ENCODE results near the gene NAA20. TPM values are rescaled to one million over a fixed set of nuclear protein-coding genes. Genes with fewer than 3 reads are reported as not detected.
A peak's percentile ranks its signal among the peaks of the same experiment; 100 is the strongest.

Gene NAA20
- total and polyA plus RNA-seq, 7 donors, result 26.3 to 74.2 (median 44.9) TPM

DNA sequence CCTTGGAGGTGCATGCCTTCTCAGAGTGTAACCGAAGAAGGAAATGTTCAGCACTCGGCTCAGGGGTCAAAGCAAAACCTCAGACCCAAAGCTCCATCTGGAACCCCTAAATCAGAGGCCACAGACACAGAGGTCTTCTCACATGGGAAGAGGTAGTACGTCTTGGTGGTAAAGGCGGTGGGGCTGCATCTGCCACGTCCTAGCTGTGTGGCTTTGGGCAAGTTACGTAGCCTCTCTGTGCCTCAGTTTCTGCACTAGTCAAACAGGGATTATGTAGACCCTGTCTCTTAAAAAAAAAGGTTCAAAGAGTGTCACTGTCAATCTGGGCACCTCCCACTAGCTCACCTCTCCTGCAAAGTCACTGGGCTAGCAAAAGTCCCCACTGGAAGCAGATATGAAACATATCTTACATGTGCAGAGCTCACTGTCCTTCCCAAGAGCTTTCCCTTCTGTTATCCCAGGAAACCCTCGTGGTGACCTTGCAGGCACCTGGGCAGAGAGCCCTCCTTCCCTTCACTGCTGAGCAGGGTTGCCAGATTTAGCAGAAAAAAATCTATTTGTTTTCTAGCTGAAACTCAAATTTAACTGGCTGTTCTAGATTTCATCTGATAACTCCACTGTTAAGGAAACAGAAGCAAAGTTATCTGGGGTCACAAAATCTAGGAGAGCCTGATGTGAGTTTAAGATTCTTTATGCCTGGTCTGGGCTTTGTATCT lies 18.0 kb upstream of the NAA20 start:
- no peaks in the 10 kb centered on the region for H3K27me3 ChIP-seq
- DNase-seq, result no peak
- H3K9me3 ChIP-seq, result no peaks in the 10 kb centered on the region
- WGBS, 2 donors, result 81 to 86% methylated on average over 7 of the region's 7 CpGs
- TF ChIP-seq POLR2AphosphoS5 (IDR thresholded peaks at IDR 0.05) (no peak), EP300 (IDR thresholded peaks at IDR 0.05) (no peak), POLR2A (IDR thresholded peaks at IDR 0.05) (no peak)
- TF ChIP-seq, protein P1, sequence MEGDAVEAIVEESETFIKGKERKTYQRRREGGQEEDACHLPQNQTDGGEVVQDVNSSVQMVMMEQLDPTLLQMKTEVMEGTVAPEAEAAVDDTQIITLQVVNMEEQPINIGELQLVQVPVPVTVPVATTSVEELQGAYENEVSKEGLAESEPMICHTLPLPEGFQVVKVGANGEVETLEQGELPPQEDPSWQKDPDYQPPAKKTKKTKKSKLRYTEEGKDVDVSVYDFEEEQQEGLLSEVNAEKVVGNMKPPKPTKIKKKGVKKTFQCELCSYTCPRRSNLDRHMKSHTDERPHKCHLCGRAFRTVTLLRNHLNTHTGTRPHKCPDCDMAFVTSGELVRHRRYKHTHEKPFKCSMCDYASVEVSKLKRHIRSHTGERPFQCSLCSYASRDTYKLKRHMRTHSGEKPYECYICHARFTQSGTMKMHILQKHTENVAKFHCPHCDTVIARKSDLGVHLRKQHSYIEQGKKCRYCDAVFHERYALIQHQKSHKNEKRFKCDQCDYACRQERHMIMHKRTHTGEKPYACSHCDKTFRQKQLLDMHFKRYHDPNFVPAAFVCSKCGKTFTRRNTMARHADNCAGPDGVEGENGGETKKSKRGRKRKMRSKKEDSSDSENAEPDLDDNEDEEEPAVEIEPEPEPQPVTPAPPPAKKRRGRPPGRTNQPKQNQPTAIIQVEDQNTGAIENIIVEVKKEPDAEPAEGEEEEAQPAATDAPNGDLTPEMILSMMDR (IDR thresholded peaks at IDR 0.05), result no peak
- H3K36me3 ChIP-seq, result peaks cover 15 to 62% (median 26%) of the 10 kb centered on the region in 4 donors
- H3K4me3 ChIP-seq, result no peak overlapping the region
- peaks cover 0 to 60% (median 47%) of the 10 kb centered on the region in 4 donors for H3K4me1 ChIP-seq
- intact Hi-C loops (cut with DNase I), result no loop called here
- H3K27ac ChIP-seq, result peak overlapping the region in 2 of 4 donors; percentile 30 to 48

GRCh38 chr20:20000211-20000968 lies 16.8 kb upstream of the NAA20 start:
- Histone ChIP-seq H3K36me3 (peaks cover 15 to 62% (median 26%) of the 10 kb centered on the region in 4 donors), H3K4me3 (no peak overlapping the region), H3K27ac (peak overlapping the region in 3 of 4 donors; percentile 29 to 48 (median 30)), H3K9me3 (no peaks in the 10 kb centered on the region), H3K4me1 (peaks cover 0 to 50% (median 38%) of the 10 kb centered on the region in 4 donors), H3K27me3 (no peaks in the 10 kb centered on the region)
- intact Hi-C loops (cut with DNase I), result loop anchor here (5.0 kb wide), 1 partner anchor 33 kb away; no protein-coding TSS in a partner anchor
- 82 to 85% methylated on average over 14 of the region's 14 CpGs for WGBS, 2 donors
- DNase-seq, result no peak
- TF ChIP-seq POLR2A (IDR thresholded peaks at IDR 0.05) (no peak), EP300 (IDR thresholded peaks at IDR 0.05) (no peak), POLR2AphosphoS5 (IDR thresholded peaks at IDR 0.05) (no peak)
- TF ChIP-seq, protein P1 (IDR thresholded peaks at IDR 0.05), result no peak

- no peak for TF ChIP-seq POLR2AphosphoS5 (IDR thresholded peaks at IDR 0.05)
- no peak for TF ChIP-seq POLR2A (IDR thresholded peaks at IDR 0.05)
- TF ChIP-seq, protein P1 (IDR thresholded peaks at IDR 0.05), result no peak
- TF ChIP-seq EP300 (IDR thresholded peaks at IDR 0.05), result no peak
- intact Hi-C loops (cut with DNase I), result loop anchor here (5.0 kb wide), 1 partner anchor 35 kb away; no protein-coding TSS in a partner anchor
- Histone ChIP-seq H3K27ac (peak overlapping the region; percentile 59 to 77 (median 68)), H3K4me1 (peaks cover 0 to 36% (median 30%) of the 10 kb centered on the region in 4 donors), H3K4me3 (peak overlapping the region in 1 of 4 donors; percentile 27), H3K27me3 (no peaks in the 10 kb centered on the region), H3K36me3 (peaks cover 8 to 50% (median 23%) of the 10 kb centered on the region in 4 donors), H3K9me3 (no peaks in the 10 kb centered on the region)
- 68 to 77% methylated on average over 9 of the region's 9 CpGs for WGBS, 2 donors
- no peak for DNase-seq
These were observed 14.8 kb upstream of the NAA20 start for GRCh38 chr20:20002101-20002998.
